SU-DHL-6 (cell line): ENCODE data around the gene HMCN2.

Source experiments
- CTCF ChIP-seq: fragments of 200-600 bp; sonication (generic); IDR thresholded peaks from one replicate; pipeline ENCODE4 v1.5.1; 2017; ENCODE audit warnings: antibody characterized with exemption, mild to moderate bottlenecking, low read length, moderate library complexity; ENCODE audit not compliant: insufficient read depth, poor library complexity, severe bottlenecking
- EZH2phosphoT487 ChIP-seq: fragments of 200-600 bp; sonication (generic), shearing (Covaris generic); conservative IDR thresholded peaks from 2 replicates; pipeline ENCODE4 v1.6.1; 2018; ENCODE audit warnings: mild to moderate bottlenecking, antibody characterized with exemption, low read length, moderate library complexity, mixed read lengths

- TF ChIP-seq CTCF (no peak), EZH2phosphoT487 (no peak)
Observed at GRCh38 chr9:130364619-130365322, 99.2 kb downstream of the HMCN2 start.
